ENCODE results near the gene DSCAML1. TPM values are rescaled to one million over a fixed set of nuclear protein-coding genes. Genes with fewer than 3 reads are reported as not detected.

Gene DSCAML1
- polyA plus RNA-seq, 1 donor from 2014 or later, result not detected

DNA sequence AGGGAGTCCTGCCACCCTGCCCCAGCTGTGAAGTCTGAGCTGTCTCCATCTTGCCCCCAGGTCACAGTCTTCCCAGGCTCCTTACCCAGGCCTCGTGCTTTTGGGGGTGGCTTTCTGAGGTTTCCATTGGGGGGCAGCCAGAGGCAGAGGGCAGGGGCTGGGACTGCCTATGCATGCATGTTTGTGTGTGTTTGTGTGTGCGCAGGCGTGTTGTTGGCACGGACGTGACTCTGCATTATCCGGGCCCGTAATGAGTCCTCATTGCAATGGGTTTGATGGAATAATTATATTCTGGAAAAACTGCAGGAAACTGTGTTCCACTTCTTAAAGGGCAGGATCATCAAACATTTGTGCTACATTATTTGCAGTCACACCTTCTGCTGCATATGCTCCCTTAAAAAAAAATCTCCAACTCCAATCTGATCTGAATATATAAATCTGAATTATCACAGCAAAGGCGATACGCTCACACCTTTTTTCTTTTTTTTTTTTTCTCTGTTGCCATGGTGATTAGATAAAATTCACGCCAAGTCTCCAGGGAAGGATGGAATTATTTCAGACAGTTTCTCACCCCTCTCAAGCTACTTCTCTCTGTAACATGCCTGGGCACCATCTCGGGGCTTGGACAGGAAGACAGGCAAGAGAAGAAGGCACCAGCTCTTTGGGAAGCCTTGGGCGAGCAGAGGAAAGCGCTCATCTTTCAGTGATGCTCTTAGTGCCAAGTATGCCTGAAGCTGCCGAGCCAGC, 45.9 kb downstream of the DSCAML1 start:
- H3K4me1 Mint-ChIP-seq, result no peaks in the 10 kb centered on the region
- peaks cover 6% of the 10 kb centered on the region for H3K27me3 Mint-ChIP-seq
- no peak overlapping the region for H3K27ac Mint-ChIP-seq
- H3K36me3 Mint-ChIP-seq, result no peaks in the 10 kb centered on the region
- H3K4me3 Mint-ChIP-seq, result no peak overlapping the region
- peaks cover 0 to 2% (median 0%) of the 10 kb centered on the region in 3 donors for H3K9me3 Mint-ChIP-seq

DNA sequence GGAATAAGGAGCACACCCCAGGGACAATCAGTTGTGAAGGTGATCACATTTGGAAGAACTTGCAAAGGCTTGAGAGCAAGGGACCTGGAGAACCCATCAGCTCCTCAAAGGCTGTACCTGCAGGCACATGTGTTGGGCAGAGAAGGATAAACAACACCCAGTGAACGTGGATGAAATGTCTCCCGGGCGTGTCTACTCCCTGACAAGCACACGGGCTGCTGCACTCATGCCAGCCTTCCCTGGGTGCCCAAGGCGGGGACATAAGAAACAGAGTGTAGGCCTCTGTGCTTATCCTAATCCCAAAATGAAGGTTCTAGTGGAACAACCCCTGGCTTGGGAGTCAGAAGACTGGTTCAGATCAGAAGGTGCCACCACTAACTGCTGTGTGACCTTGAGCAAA, 46.7 kb downstream of the DSCAML1 start:
- Mint-ChIP-seq H3K9me3 (peaks cover 0 to 2% (median 0%) of the 10 kb centered on the region in 3 donors), H3K27ac (no peak overlapping the region), H3K27me3 (peaks cover 5% of the 10 kb centered on the region), H3K36me3 (no peaks in the 10 kb centered on the region), H3K4me1 (no peaks in the 10 kb centered on the region), H3K4me3 (no peak overlapping the region)

DNA sequence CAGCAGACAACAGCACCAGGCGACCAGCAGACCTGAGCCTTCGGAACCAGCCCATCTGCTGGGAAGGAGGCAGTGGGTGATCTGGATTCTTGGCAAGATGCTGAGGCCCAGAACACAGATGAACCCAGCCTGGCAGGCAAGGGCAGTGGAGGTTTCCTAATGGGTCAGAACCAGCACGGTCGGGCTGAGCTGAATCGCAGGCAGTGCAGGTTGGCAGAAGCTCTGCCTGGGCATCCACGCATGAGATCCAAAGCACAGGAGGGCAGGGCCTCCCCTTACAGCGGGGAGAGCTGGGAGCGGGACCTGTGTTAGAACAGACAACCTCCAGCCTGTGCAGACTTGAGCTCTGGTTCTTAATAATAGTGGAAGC, 47.5 kb downstream of the DSCAML1 start:
- no peaks in the 10 kb centered on the region for H3K27me3 Mint-ChIP-seq
- no peaks in the 10 kb centered on the region for H3K36me3 Mint-ChIP-seq
- H3K4me3 Mint-ChIP-seq, result no peak overlapping the region
- no peaks in the 10 kb centered on the region for H3K4me1 Mint-ChIP-seq
- H3K9me3 Mint-ChIP-seq, result peaks cover 0 to 2% (median 0%) of the 10 kb centered on the region in 3 donors
- H3K27ac Mint-ChIP-seq, result no peak overlapping the region

DNA sequence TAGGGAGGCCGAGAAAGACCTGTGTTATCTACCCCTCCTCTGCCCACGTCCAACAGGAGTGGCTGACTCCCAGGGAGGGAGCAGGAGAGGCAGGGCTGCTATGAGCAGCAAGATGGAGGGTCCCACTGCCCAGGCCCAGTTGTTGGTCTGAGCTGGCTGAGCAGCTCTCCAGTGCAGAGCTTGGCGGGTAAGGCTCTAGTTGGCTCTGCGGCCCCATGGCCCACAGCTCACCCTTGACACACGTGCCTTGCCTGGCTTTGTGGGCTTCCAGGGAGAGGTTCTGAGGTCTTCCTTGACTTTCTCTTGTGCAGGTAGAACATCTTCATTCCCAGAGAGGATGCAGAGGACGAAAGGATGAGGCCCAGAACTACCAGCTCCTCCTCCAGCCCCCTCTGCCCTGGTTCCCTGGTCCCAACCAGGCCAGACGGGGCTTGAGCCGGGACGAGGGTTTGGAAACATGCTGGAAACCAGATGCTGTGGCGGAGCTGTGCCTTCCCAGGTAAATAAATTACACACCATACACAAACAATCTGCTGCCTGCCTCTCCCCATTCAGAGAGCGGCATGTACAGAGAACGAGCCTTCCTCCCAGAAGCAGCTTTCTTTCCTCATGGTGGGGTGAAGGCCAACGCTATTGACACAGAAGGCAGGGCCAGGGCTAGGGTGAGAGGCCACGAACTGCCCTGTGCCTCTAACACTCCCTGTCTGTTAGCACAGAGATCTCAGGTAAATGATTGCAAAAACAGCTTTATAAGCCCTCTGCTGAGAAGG, 48.1 kb downstream of the DSCAML1 start:
- no peak overlapping the region for H3K4me3 Mint-ChIP-seq
- peaks cover under 1% of the 10 kb centered on the region for H3K27me3 Mint-ChIP-seq
- H3K36me3 Mint-ChIP-seq, result no peaks in the 10 kb centered on the region
- no peaks in the 10 kb centered on the region for H3K4me1 Mint-ChIP-seq
- H3K9me3 Mint-ChIP-seq, result peaks cover 0 to 2% (median 0%) of the 10 kb centered on the region in 3 donors
- H3K27ac Mint-ChIP-seq, result no peak overlapping the region

DNA sequence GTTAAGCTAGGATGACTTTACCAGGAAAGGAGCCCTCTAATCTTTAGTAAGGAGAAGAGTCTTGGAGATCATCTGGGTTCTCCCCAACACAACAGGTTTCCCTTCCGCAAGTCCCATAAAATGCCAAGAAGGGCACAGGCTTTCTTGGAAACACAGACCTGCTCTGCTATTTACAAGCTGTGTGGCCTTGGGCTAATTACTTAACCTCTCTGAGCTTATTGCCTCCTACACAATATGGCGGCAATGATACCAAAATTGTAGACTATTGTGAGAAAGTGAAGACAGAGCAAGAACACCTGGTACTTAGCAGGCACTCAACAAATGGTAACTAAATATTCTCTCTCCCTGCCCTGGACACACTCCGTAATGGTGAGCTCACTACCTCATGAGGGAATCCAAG, 49.1 kb downstream of the DSCAML1 start:
- H3K9me3 Mint-ChIP-seq, result peaks cover 0 to 2% (median 0%) of the 10 kb centered on the region in 3 donors
- H3K4me1 Mint-ChIP-seq, result no peaks in the 10 kb centered on the region
- H3K4me3 Mint-ChIP-seq, result no peak overlapping the region
- no peaks in the 10 kb centered on the region for H3K36me3 Mint-ChIP-seq
- H3K27ac Mint-ChIP-seq, result no peak overlapping the region
- peaks cover 4% of the 10 kb centered on the region for H3K27me3 Mint-ChIP-seq

DNA sequence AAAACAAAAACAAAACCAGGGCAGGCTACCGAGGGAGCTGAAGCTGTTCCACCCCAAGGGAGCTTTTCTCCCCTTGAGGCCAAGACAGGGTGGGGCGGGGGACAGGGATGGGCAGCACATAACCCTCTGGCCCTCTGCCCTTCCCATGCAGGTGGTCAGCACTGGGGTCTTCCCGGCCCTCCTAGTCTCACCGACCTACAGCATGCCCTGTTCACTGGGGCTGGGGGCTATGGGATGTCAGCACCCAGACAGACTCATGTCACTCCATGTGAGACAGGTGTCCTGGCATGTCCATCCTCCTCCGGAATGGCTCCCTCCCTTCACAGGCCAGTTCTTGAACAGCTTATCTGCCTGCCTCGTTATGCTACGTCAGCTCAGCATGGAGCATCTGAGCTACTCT, 51.7 kb downstream of the DSCAML1 start:
- Mint-ChIP-seq H3K4me1 (no peaks in the 10 kb centered on the region), H3K27me3 (peaks cover 18% of the 10 kb centered on the region), H3K9me3 (peaks cover 0 to 12% (median 5%) of the 10 kb centered on the region in 3 donors), H3K36me3 (peaks cover 2% of the 10 kb centered on the region), H3K27ac (no peak overlapping the region), H3K4me3 (no peak overlapping the region)

DNA sequence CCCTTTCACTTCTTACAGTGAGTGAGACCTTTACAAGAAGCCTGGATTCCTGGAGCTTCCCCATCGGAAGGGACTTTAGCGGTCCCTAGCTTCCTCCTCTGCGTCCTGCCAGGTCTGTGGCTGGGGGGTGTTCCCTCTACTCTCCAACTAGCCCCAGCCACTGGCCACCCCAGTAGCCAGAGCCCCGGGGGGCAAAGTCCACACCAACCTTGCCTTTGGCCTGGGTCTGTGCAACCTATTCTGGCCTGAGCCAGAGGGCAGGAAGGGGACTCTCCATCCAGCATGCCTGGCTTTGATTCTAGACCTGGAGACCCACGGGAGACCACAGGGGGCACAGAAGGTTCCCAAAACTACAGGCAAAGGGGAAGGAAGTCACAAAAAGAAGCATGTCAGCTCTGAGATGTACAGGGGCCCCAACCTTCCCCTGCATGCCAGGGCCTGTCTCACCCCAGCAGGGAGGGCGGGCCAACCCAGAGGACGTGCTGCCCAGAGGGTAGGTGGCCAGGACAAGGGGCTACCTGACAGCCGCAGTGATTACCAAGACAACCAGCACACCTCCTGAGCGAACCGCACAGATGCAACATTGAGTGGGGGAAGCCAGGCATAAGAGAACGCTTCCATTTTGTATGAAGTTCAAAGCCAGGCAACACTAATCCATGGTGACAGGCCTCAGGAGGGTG, 52.4 kb downstream of the DSCAML1 start:
- peaks cover 0 to 12% (median 5%) of the 10 kb centered on the region in 3 donors for H3K9me3 Mint-ChIP-seq
- no peak overlapping the region for H3K27ac Mint-ChIP-seq
- H3K4me3 Mint-ChIP-seq, result no peak overlapping the region
- peaks cover 2% of the 10 kb centered on the region for H3K36me3 Mint-ChIP-seq
- peaks cover 20% of the 10 kb centered on the region for H3K27me3 Mint-ChIP-seq
- H3K4me1 Mint-ChIP-seq, result no peaks in the 10 kb centered on the region

DNA sequence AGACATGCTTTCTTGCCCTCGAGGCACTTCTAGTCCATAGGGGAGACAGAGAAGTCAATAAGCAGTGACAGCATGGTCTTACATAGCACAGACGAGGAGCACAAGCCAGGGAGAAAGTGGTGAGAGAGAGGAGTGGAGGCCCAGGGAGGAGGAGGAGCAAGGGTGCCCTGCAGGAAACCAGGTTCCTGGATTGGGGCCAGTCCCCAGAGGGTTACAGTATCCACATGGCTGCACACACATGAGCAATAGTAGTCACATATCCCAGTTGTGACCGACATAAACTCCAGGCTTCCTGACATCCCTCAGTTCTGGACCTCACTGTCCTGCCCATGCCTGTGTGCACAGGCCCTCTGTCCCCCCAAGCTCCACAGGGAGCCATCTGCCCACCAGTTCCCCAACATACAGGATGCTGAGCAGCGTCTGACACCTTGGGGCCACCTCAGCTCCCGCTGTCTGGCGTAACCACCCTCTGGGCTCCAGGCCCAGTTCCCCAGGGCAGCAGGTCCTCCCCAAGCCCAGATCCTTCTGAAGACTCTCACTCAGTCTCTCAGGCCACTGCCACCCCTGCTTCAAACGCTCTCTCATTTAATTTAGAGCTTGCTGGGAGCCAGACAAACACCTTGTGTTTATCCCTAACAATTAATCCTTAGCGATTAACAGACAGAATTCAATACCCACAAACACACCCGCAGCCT, 53.7 kb downstream of the DSCAML1 start:
- Mint-ChIP-seq H3K9me3 (peaks cover 0 to 12% (median 5%) of the 10 kb centered on the region in 3 donors), H3K4me1 (no peaks in the 10 kb centered on the region), H3K27ac (no peak overlapping the region), H3K4me3 (no peak overlapping the region), H3K36me3 (peaks cover 2% of the 10 kb centered on the region), H3K27me3 (peaks cover 27% of the 10 kb centered on the region)

DNA sequence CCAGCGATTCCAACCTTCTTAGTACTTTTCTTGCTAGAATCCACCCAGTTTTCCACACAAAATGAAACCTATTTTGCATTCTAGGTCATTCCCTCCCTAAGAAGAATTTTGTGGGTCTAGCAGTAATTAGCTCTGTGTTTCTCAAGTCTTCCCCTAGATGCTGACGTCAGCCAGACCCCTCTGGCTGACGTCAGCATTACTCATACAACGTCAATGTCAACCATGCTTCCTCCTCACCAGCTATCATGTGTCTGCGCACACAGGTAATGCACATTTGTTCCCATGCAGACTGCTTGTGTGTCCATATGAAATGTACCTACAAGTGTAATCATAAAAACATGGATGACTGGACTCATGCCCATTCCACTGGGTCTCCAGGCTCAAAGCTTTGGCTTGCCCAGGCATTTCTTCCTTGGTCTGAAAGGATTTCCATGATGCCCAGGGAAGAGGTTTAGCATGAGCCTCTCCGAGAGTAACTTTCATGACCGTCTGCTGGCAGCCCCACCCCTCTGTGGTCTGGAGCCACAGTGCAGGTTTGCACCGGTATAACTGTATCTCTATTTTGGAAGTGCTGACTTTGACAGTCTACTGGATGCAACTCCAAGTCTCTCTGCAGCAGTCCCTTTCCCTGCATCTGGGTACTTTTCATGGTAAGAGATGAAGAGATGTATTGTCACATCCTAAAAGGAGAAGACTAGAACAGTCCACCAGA, 58.6 kb downstream of the DSCAML1 start:
- H3K9me3 Mint-ChIP-seq, result peaks cover 0 to 10% (median 5%) of the 10 kb centered on the region in 3 donors
- no peak overlapping the region for H3K4me3 Mint-ChIP-seq
- peaks cover 32% of the 10 kb centered on the region for H3K27me3 Mint-ChIP-seq
- H3K4me1 Mint-ChIP-seq, result no peaks in the 10 kb centered on the region
- H3K27ac Mint-ChIP-seq, result no peak overlapping the region
- peaks cover 2% of the 10 kb centered on the region for H3K36me3 Mint-ChIP-seq

DNA sequence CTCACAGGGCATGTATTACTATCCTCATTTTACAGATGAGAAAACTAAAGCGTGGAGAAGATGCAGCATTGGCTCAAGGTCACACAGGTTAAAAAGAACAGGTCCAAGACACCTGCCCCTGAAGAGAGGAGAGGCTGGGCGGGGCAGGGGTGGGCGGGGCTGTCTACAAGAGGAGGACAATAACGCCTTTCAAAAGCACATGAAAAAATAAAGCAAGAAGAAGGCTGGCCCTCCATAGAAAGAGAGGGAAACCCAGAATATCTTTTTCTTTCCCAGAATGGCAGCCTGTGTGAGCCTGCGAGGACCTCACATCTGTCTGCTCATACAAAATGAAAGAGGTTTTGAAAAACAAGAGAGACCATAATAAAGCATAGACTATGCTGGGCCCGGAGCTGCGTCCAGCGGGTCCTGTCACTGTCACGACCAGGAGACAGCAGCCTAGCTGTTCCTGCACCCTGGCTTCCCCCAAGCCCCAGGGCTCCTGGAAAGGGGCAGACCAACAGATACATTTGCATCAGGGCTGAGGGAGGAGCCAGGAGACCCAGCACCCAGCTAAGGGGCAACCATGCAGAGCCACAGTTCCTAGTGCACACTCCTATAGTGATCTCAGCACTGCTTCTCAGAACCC, 61.6 kb downstream of the DSCAML1 start:
- Mint-ChIP-seq H3K4me1 (no peaks in the 10 kb centered on the region), H3K27ac (no peak overlapping the region), H3K9me3 (peaks cover 0 to 1% (median 0%) of the 10 kb centered on the region in 3 donors), H3K36me3 (peaks cover under 1% of the 10 kb centered on the region), H3K4me3 (no peak overlapping the region), H3K27me3 (peaks cover 18% of the 10 kb centered on the region)

DNA sequence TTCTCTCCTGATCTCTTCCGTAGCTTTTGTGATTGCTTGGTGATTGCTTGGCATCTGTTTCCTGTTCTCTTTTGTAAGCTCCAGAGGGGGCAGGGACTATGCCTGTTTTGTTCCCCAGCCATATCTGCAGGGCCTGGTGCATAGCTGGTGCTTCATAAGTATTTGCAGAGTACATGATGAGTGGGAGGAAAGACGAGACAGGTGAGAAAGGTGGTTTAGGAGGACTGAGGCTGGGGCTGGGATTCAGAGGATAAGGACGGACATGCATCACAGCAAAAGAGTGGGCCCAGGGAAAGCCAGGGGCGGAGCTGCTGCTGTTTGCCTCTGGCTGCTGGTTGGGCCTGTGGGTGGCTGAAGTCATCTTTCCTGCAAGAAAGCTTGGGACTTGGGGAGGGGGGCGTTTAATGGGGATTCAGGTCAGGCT, 62.4 kb downstream of the DSCAML1 start:
- no peak overlapping the region for H3K27ac Mint-ChIP-seq

DNA sequence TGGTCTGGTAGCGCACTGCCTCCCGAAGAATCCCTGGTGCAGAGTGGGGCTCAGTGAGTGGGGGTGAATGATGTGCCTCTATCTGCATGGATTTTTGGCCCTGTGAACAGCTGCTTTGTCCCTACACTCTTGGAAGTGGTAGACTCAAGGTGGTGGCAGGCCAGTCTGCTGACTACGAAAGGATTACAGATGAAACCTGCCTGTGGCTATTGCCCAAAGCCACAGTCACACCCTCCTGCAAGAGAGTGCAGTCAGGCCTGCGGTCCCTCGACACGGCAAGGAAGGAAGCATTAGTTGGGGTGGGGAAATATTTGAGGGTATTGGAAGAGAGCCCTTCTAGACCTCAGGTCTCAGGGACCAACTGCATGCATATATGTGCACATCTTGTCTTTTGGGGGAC, 63.7 kb downstream of the DSCAML1 start:
- no peaks in the 10 kb centered on the region for H3K4me1 Mint-ChIP-seq
- H3K4me3 Mint-ChIP-seq, result no peak overlapping the region
- peaks cover 14% of the 10 kb centered on the region for H3K27me3 Mint-ChIP-seq
- H3K27ac Mint-ChIP-seq, result no peak overlapping the region
- no peaks in the 10 kb centered on the region for H3K9me3 Mint-ChIP-seq
- H3K36me3 Mint-ChIP-seq, result no peaks in the 10 kb centered on the region

More for the DNA sequence above, 62.4 kb downstream of the DSCAML1 start:
- no peak overlapping the region for H3K4me3 Mint-ChIP-seq
- H3K36me3 Mint-ChIP-seq, result no peaks in the 10 kb centered on the region
- no peaks in the 10 kb centered on the region for H3K9me3 Mint-ChIP-seq
- H3K27me3 Mint-ChIP-seq, result peaks cover 19% of the 10 kb centered on the region
- H3K4me1 Mint-ChIP-seq, result no peaks in the 10 kb centered on the region

DNA sequence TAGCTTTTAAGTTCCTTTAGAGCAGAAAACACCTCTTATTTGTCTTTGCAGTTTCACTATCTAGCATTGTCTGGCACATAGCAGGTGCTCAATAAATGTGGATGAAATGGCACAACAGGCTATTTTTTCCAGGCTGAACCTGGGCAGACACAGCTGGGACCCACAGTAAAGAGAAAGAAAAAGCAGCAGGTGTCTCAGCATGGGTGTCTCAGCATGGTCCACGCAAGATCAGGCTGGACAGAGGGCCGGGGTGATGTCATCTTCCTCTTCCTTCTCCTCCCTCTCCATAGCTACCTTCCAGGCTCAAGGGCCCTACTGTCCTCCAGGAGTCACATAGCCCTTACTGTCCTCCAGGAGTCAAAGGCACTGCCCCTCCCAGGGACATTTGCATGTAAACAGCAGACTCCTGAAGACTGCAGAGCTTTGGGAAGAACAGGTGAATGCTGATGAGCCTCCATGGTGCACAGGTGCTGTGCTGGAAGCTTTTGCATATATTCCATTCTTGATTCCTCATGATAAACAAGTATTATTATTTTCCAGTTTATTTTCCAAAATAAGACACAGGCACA, 65.2 kb downstream of the DSCAML1 start:
- peaks cover 7% of the 10 kb centered on the region for H3K27me3 Mint-ChIP-seq
- H3K4me3 Mint-ChIP-seq, result no peak overlapping the region
- H3K4me1 Mint-ChIP-seq, result no peaks in the 10 kb centered on the region
- H3K9me3 Mint-ChIP-seq, result no peaks in the 10 kb centered on the region
- no peaks in the 10 kb centered on the region for H3K36me3 Mint-ChIP-seq
- H3K27ac Mint-ChIP-seq, result no peak overlapping the region
